ENCODE measurements around the gene NCEH1. TPM values are rescaled to one million over a fixed set of nuclear protein-coding genes. Genes with fewer than 3 reads are reported as not detected.

NCEH1 gene
- total RNA-seq, 1 experiment from 2014 or later: 43.5 TPM

DNA sequence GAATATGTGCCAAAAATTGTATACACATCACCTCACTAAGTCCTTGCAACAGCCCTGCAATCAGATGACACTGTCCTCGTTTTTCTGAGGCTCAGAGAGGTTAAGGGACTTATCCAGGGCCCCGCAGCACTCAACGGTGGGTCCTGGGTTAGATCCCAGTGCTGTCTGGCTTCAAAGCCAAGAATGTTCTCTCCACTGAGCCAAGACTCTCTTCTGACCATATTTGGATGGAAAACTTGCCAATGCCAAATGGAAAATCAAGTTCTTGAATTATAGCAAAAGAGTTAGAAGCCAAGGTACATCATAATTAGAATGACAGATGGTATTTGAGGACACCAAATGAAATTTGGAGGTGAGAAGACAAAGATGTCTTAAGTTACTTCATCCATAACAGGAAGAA, 75.9 kb downstream of the NCEH1 start:
- POLR2A ChIA-PET (ENCODE audit: unreplicated experiment): interaction anchor here (0.5 to 0.6 kb wide), 3 partner anchors 115 to 760 kb away, joined by 4 to 5 read pairs (median 4); partner anchors contain the start of gene ECT2
- no peak overlapping the region for H2AFZ ChIP-seq

DNA sequence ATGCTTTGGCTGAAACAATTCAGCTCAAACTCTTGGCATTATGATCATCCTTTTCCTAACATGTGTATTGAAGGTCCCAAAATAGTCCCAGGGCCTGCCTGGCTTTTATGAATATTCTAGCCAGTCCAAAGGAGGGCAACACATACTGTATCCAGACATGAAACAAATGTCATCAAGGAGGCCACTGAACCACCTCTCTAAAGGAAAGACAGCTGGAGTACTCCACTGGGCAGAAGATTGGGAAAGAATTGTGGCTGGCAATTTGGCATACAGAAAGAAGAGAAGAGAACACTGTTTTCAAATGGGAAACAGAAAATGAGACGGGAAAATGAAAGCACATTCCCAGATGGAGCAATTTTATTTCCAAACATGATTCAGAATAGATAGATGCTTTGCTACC, 80.6 kb downstream of the NCEH1 start:
- CTCF ChIA-PET: no interaction called here
- no TSS peak for BruUV-seq (replicated peaks)

More for the DNA sequence above, 75.9 kb downstream of the NCEH1 start:
- no peaks in the 10 kb centered on the region for H3K9me2 ChIP-seq (ENCODE audit: insufficient read depth)
- H3K4me3 ChIP-seq: no peak overlapping the region
- TF ChIP-seq, protein P1, sequence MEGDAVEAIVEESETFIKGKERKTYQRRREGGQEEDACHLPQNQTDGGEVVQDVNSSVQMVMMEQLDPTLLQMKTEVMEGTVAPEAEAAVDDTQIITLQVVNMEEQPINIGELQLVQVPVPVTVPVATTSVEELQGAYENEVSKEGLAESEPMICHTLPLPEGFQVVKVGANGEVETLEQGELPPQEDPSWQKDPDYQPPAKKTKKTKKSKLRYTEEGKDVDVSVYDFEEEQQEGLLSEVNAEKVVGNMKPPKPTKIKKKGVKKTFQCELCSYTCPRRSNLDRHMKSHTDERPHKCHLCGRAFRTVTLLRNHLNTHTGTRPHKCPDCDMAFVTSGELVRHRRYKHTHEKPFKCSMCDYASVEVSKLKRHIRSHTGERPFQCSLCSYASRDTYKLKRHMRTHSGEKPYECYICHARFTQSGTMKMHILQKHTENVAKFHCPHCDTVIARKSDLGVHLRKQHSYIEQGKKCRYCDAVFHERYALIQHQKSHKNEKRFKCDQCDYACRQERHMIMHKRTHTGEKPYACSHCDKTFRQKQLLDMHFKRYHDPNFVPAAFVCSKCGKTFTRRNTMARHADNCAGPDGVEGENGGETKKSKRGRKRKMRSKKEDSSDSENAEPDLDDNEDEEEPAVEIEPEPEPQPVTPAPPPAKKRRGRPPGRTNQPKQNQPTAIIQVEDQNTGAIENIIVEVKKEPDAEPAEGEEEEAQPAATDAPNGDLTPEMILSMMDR (conservative IDR thresholded peaks at IDR 0.05): no peak
- no peak for TF ChIP-seq EZH2 (IDR thresholded peaks at IDR 0.05; ENCODE audit: low read depth)
- no peak overlapping the region for H3K4me2 ChIP-seq
- H3K79me2 ChIP-seq (ENCODE audit: low read depth): no peaks in the 10 kb centered on the region
- no peaks in the 10 kb centered on the region for H3K9me3 ChIP-seq (ENCODE audit: insufficient read depth, low read depth)
- intact Hi-C loops (cut with micrococcal nuclease; ENCODE audit: unreplicated experiment): loop anchor here (5.0 kb wide), 1 partner anchor 73 kb away; no protein-coding TSS in a partner anchor
- H3K27me3 ChIP-seq (ENCODE audit: insufficient read depth, low read depth): no peaks in the 10 kb centered on the region
- H3F3A ChIP-seq (ENCODE audit: insufficient read depth, low read depth): peaks cover 22% of the 10 kb centered on the region
- H3K36me3 ChIP-seq (ENCODE audit: low read depth): peaks cover 47% of the 10 kb centered on the region
- H4K20me1 ChIP-seq (ENCODE audit: insufficient read depth): no peaks in the 10 kb centered on the region
- CTCF ChIA-PET: interaction anchor here (0.7 to 1.0 kb wide), 3 partner anchors 10 to 328 kb away, joined by 3 to 9 read pairs (median 3); no protein-coding TSS in a partner anchor
- H3K27ac ChIP-seq: peak overlapping the region; percentile 54
- H3K4me1 ChIP-seq (replicated peaks; ENCODE audit: insufficient read depth): peaks cover 37% of the 10 kb centered on the region
- no TSS peak for BruUV-seq (replicated peaks)
- DNase-seq: no peak

DNA sequence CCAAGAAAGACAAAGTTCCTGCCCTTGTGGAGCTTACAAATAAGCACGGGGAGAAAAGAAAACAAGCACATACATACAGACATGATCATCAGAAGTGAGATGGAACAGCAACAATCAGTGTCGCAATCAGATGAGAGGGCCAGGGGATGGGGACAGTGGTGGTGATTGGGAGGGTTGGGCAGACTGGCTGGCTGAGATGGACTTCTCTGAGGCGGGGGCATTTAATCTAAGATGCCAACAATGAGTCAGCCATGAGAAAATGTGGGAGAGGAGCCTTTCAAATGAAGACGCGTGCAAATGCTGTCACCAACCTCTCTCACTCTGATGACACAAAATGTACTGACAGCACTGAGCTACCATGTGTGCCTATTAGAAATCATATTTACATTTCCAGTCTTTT, 81.4 kb downstream of the NCEH1 start:
- ChIA-PET CTCF (interaction anchor here (0.9 kb wide), 1 partner anchor 20 kb away, joined by 3 read pairs; no protein-coding TSS in a partner anchor), POLR2A (ENCODE audit: unreplicated experiment) (no interaction called here)
- Histone ChIP-seq H3K9me2 (ENCODE audit: insufficient read depth) (no peaks in the 10 kb centered on the region), H3K27me3 (ENCODE audit: insufficient read depth, low read depth) (no peaks in the 10 kb centered on the region), H3K4me1 (replicated peaks; ENCODE audit: insufficient read depth) (peaks cover 14% of the 10 kb centered on the region), H4K20me1 (ENCODE audit: insufficient read depth) (no peaks in the 10 kb centered on the region), H3K36me3 (ENCODE audit: low read depth) (peaks cover 28% of the 10 kb centered on the region), H3K4me2 (no peak overlapping the region), H3K4me3 (no peak overlapping the region), H2AFZ (no peak overlapping the region), H3K79me2 (ENCODE audit: low read depth) (no peaks in the 10 kb centered on the region), H3F3A (ENCODE audit: insufficient read depth, low read depth) (peaks cover 20% of the 10 kb centered on the region), H3K9me3 (ENCODE audit: insufficient read depth, low read depth) (no peaks in the 10 kb centered on the region), H3K27ac (no peak overlapping the region)
- no TSS peak for BruUV-seq (replicated peaks)
- DNase-seq: no peak
- intact Hi-C loops (cut with micrococcal nuclease; ENCODE audit: unreplicated experiment): no loop called here
- TF ChIP-seq EZH2 (IDR thresholded peaks at IDR 0.05; ENCODE audit: low read depth): no peak
- TF ChIP-seq, protein P1 (conservative IDR thresholded peaks at IDR 0.05): no peak

More for the DNA sequence above, 80.6 kb downstream of the NCEH1 start:
- peaks cover 18% of the 10 kb centered on the region for H3K4me1 ChIP-seq (replicated peaks; ENCODE audit: insufficient read depth)
- TF ChIP-seq EZH2 (IDR thresholded peaks at IDR 0.05; ENCODE audit: low read depth): no peak
- TF ChIP-seq, protein P1 (conservative IDR thresholded peaks at IDR 0.05): no peak
- H3K79me2 ChIP-seq (ENCODE audit: low read depth): no peaks in the 10 kb centered on the region
- no peaks in the 10 kb centered on the region for H4K20me1 ChIP-seq (ENCODE audit: insufficient read depth)
- no peaks in the 10 kb centered on the region for H3K9me3 ChIP-seq (ENCODE audit: insufficient read depth, low read depth)
- peaks cover 20% of the 10 kb centered on the region for H3F3A ChIP-seq (ENCODE audit: insufficient read depth, low read depth)
- H2AFZ ChIP-seq: no peak overlapping the region
- peaks cover 37% of the 10 kb centered on the region for H3K36me3 ChIP-seq (ENCODE audit: low read depth)
- 0 out of 2 replicates have a peak overlapping the region, but pooled peaks have one; percentile 4 for H3K27ac ChIP-seq
- no peaks in the 10 kb centered on the region for H3K9me2 ChIP-seq (ENCODE audit: insufficient read depth)
- intact Hi-C loops (cut with micrococcal nuclease; ENCODE audit: unreplicated experiment): no loop called here
- no peaks in the 10 kb centered on the region for H3K27me3 ChIP-seq (ENCODE audit: insufficient read depth, low read depth)
- DNase-seq: no peak
- no peak overlapping the region for H3K4me2 ChIP-seq
- POLR2A ChIA-PET (ENCODE audit: unreplicated experiment): interaction anchor here (0.6 kb wide), 1 partner anchor 1219 kb away, joined by 7 read pairs; no protein-coding TSS in a partner anchor
- no peak overlapping the region for H3K4me3 ChIP-seq
